ENCODE data around the gene INPP5B. TPM values are rescaled to one million over a fixed set of nuclear protein-coding genes. Genes with fewer than 3 reads are reported as not detected.
A peak's percentile ranks its signal among the peaks of the same experiment; 100 is the strongest.

The INPP5B gene
- total and polyA plus RNA-seq, 9 of the 15 experiments (the other 6 are each of a cell fraction or from before 2014, with no cell fraction given), result 14.1 to 28.7 (median 20.9) TPM

GRCh38 chr1:37845049-37845646 lies 101.7 kb downstream of the INPP5B start (continued):
- TF ChIP-seq PKNOX1 (IDR thresholded peaks at IDR 0.05), result peak; percentile 25; the same call in 1 of the 2 replicates
- 0 out of 2 replicates have a peak, but pooled peaks have one; percentile 15 for TF ChIP-seq MEF2D (tag; conservative IDR thresholded peaks at IDR 0.05; ENCODE audit: low read depth)
- peak; percentile 61; the same call in 1 of the 2 replicates for TF ChIP-seq TRIM28 (IDR thresholded peaks at IDR 0.05)
- no peak for TF ChIP-seq DLX4 (CRISPR knock-in tag; IDR thresholded peaks at IDR 0.05)
- TF ChIP-seq BACH1 (tag; IDR thresholded peaks at IDR 0.05), result 0 out of 2 replicates have a peak, but pooled peaks have one; percentile 42
- no peak for TF ChIP-seq ZNF146 (CRISPR knock-in tag; IDR thresholded peaks at IDR 0.05; ENCODE audit: unreplicated experiment)
- no peak for TF ChIP-seq RBM22 (IDR thresholded peaks at IDR 0.05; ENCODE audit: low read depth, low read length, poor library complexity, severe bottlenecking)
- no peak for TF ChIP-seq AFF1 (IDR thresholded peaks at IDR 0.05; ENCODE audit: low read depth in 1 of 2, partially characterized antibody in 2 of 2)
- TF ChIP-seq EHMT2 (IDR thresholded peaks at IDR 0.05), result no peak
- TF ChIP-seq ZNF124 (CRISPR knock-in tag; IDR thresholded peaks at IDR 0.05), result no peak
- no peak for TF ChIP-seq CBX1 (IDR thresholded peaks at IDR 0.05; ENCODE audit: low read depth)
- no peak for TF ChIP-seq U2AF1 (optimal IDR thresholded peaks at IDR 0.05; ENCODE audit: low read depth, low read length)
- TF ChIP-seq ZNF354B (CRISPR knock-in tag; IDR thresholded peaks at IDR 0.05), result 0 out of 2 replicates have a peak, but pooled peaks have one; percentile 13
- no peak for TF ChIP-seq ZNF830 (CRISPR knock-in tag; IDR thresholded peaks at IDR 0.05)
- TF ChIP-seq HDAC1 (IDR thresholded peaks at IDR 0.05), result 0 out of 4 replicates have a peak, but pooled peaks of 1 of the 2 experiments have one; percentile 26
- TF ChIP-seq ZNF408 (CRISPR knock-in tag; IDR thresholded peaks at IDR 0.05; ENCODE audit: low read depth), result no peak
- TF ChIP-seq ATF3 (IDR thresholded peaks at IDR 0.05), result peak; percentile 15; the same call in 1 of the 2 replicates
- no peak for TF ChIP-seq ATF3 (CRISPR knock-in tag; conservative IDR thresholded peaks at IDR 0.05)
- no peak for TF ChIP-seq TCF15 (CRISPR knock-in tag; IDR thresholded peaks at IDR 0.05)
- TF ChIP-seq NFIC (IDR thresholded peaks at IDR 0.05), result no peak

All from K562 (cell line).